PFSK-1 (cell line): ENCODE data around the gene CSTF1. TPM values are rescaled to one million over a fixed set of nuclear protein-coding genes. Genes with fewer than 3 reads are reported as not detected.

Experiments
- FOXP2 ChIP-seq: optimal IDR thresholded peaks from 2 replicates; pipeline ENCODE3; 2011; ENCODE audit warnings: borderline replicate concordance, control low read depth, inconsistent platforms; ENCODE audit not compliant: insufficient read depth; ENCODE audit errors: extremely low read length, extremely low read depth
- POLR2AphosphoS5 ChIP-seq: IDR thresholded peaks from 2 replicates; pipeline ENCODE4 v1.6.1; 2012; ENCODE audit warnings: low read depth, mild to moderate bottlenecking, control low read depth, low read length, moderate library complexity
- SIN3A ChIP-seq: IDR thresholded peaks from 2 replicates; pipeline ENCODE4 v1.6.1; 2012; ENCODE audit warnings: mild to moderate bottlenecking, low read length, moderate library complexity, borderline replicate concordance; ENCODE audit not compliant: insufficient read depth
- TAF1 ChIP-seq: IDR thresholded peaks from 2 replicates; pipeline ENCODE4 v1.6.1; 2012; ENCODE audit warnings: low read length, control low read depth, borderline replicate concordance; ENCODE audit not compliant: insufficient read depth
- polyA plus RNA-seq: library from polyadenylated mRNA; unstranded; fragments of >200 nt; gene quantifications from one replicate; pipeline ENCODE4 v1.2.1, GENCODE V29; 2012; ENCODE audit warnings: low read depth, missing spikeins; ENCODE audit not compliant: insufficient read length
- TF ChIP-seq, protein P1 (sequence below), 2 experiments: IDR thresholded peaks; 2 replicates each; pipeline versions ENCODE4 v1.6.1 to v1.8.0; 2011 to 2012; ENCODE audit warnings: low read depth in 2 of 2, low read length in 2 of 2, control low read depth in 1 of 2, inconsistent platforms in 1 of 2, mild to moderate bottlenecking in 1 of 2, moderate library complexity in 1 of 2; ENCODE audit not compliant: insufficient read depth in 1 of 2

The CSTF1 gene
- 23.8 TPM for polyA plus RNA-seq

- TF ChIP-seq FOXP2 (peak; percentile 62), POLR2AphosphoS5 (peak; percentile 50; the same call in 1 of the 2 replicates), SIN3A (peak; percentile 91; the same call in 1 of the 2 replicates), TAF1 (peak; percentile 77; the same call in 1 of the 2 replicates)
- TF ChIP-seq, protein P1, sequence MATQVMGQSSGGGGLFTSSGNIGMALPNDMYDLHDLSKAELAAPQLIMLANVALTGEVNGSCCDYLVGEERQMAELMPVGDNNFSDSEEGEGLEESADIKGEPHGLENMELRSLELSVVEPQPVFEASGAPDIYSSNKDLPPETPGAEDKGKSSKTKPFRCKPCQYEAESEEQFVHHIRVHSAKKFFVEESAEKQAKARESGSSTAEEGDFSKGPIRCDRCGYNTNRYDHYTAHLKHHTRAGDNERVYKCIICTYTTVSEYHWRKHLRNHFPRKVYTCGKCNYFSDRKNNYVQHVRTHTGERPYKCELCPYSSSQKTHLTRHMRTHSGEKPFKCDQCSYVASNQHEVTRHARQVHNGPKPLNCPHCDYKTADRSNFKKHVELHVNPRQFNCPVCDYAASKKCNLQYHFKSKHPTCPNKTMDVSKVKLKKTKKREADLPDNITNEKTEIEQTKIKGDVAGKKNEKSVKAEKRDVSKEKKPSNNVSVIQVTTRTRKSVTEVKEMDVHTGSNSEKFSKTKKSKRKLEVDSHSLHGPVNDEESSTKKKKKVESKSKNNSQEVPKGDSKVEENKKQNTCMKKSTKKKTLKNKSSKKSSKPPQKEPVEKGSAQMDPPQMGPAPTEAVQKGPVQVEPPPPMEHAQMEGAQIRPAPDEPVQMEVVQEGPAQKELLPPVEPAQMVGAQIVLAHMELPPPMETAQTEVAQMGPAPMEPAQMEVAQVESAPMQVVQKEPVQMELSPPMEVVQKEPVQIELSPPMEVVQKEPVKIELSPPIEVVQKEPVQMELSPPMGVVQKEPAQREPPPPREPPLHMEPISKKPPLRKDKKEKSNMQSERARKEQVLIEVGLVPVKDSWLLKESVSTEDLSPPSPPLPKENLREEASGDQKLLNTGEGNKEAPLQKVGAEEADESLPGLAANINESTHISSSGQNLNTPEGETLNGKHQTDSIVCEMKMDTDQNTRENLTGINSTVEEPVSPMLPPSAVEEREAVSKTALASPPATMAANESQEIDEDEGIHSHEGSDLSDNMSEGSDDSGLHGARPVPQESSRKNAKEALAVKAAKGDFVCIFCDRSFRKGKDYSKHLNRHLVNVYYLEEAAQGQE (IDR thresholded peaks at IDR 0.05; ENCODE audit: insufficient read depth in 1 of 2, low read depth in 2 of 2, low read length in 2 of 2) = peak in 1 of 2 experiments; percentile 9; a peak in 1 of 4 replicates
These were observed at the start of gene CSTF1, which contains the start of gene AURKA for GRCh38 chr20:56392132-56392880. Gene CSTF1, plus strand, starts transcription at chr20:56392645. Its CDS starts 2,908 bp downstream, at chr20:56395553. Gene AURKA, minus strand, starts transcription at chr20:56392215. Its CDS starts 4,018 bp downstream, at chr20:56388197.

DNA sequence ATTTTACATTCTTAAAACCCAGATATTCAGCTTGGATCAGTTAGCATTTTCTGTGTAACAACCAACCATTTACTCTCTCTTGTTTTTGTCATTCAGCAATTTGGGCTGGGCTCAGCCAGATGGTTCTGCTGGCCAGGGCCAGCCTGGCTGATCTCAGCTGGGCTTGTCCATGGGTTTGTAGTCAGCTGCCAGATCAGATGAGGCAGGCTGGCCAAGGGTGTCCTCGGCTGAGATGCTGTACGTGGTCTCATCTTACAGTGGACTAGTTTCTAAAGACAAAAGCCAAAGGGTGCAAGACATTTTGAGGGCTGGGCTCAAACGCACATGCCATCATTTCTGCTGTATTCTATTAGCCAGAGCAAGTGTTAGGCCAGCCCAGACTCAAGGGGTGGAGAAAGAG, 49.7 kb upstream of the CSTF1 start:
- no peak for TF ChIP-seq TAF1
- TF ChIP-seq, protein P1 (IDR thresholded peaks at IDR 0.05; ENCODE audit: insufficient read depth in 1 of 2, low read depth in 2 of 2, low read length in 2 of 2) = no peak
- no peak for TF ChIP-seq POLR2AphosphoS5
- no peak for TF ChIP-seq SIN3A
- no peak for TF ChIP-seq FOXP2

DNA sequence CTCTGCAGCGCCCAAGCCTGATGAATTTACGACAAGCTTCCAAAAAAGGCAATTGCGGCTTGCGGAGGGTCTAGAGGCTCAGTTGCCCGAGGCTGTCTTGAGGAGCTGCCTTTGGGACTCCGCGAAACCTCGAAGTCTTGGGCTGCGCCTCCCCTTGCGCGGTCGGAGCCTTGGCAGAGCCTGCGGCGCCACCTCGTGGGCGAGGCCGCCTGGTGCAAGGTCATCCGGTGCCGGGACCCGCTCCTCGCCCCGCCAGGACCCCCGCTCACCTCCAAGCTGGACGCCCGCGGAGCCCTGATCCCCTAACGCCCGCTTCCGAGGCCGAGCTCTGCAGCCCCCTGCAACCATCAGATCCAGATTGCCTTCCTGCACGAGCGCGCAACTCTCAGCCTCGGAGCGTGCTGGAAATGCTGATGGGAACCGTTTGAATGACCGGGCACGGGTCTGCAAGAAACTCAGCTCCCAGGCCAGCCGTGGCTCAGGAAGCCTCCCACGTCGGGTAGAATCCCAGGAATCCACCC, 48.5 kb upstream of the CSTF1 start:
- TF ChIP-seq, protein P1 (IDR thresholded peaks at IDR 0.05; ENCODE audit: insufficient read depth in 1 of 2, low read depth in 2 of 2, low read length in 2 of 2) = no peak
- TF ChIP-seq SIN3A = no peak
- peak; percentile 48 for TF ChIP-seq FOXP2

DNA sequence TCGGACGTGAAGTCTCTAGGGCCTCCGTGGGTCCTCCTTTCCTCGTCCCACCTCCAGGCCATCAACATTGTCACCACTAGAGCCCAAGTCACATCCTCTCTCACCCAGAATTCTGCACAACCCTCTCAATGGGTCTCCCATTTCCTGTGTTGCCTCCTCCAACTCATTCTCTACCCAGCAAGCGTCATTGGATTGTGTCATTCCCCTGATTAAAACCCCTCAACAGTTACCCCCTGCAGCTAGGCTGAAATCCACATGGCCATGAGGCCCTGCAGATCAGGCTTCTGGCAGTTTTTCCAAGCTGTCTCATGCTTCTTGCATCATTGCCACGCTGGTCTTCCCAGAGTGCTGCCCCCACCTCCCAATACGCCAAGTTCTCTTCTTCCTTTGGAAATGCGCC, 46.5 kb upstream of the CSTF1 start:
- TF ChIP-seq SIN3A (no peak), POLR2AphosphoS5 (no peak), TAF1 (no peak), FOXP2 (no peak)

- TF ChIP-seq, protein P1 (IDR thresholded peaks at IDR 0.05; ENCODE audit: insufficient read depth in 1 of 2, low read depth in 2 of 2, low read length in 2 of 2) = no peak
These were observed 44.7 kb upstream of the CSTF1 start for GRCh38 chr20:56347628-56348304.
